GM12878 (cell line): ENCODE results near the gene OXA1L. TPM values are rescaled to one million over a fixed set of nuclear protein-coding genes. Genes with fewer than 3 reads are reported as not detected.
A peak's percentile ranks its signal among the peaks of the same experiment; 100 is the strongest.

Source experiments
- ATAC-seq: fragments of 200-7000 bp; cut with Tn5 transposase; 3 replicates; pipeline ENCODE4 v1.9.1; 2020; ENCODE audit warnings: mild to moderate bottlenecking, moderate library complexity
- BruUV-seq: library from RNA; stranded (reverse); fragments of 400-500 nt; replicated peaks from 2 replicates; lab custom pipeline; 2021; lab: Mats Ljungman, UMichigan
- CTCF ChIA-PET: fragments of 300-600 bp; sonication (Branson Sonifier 250); formaldehyde crosslinking; extraction: SDS; loops from one replicate; lab custom pipeline; 2021; ENCODE audit warnings: inconsistent platforms; lab: Yijun Ruan, JAX
- POLR2A ChIA-PET: fragments of 350-600 bp; formaldehyde crosslinking; extraction: SDS; loops from one replicate; lab custom pipeline; 2021; ENCODE audit warnings: inconsistent platforms; lab: Charles Lee
- RAD21 ChIA-PET: fragments of 300-600 bp; sonication (Branson Sonifier 250); formaldehyde crosslinking; loops from one replicate; lab custom pipeline; 2023; ENCODE audit warnings: antibody characterized with exemption; ENCODE audit not compliant: unreplicated experiment; lab: Charles Lee
- SMC1A ChIA-PET: fragments of 300-600 bp; sonication (Branson Sonifier 250); formaldehyde crosslinking; loops from one replicate; lab custom pipeline; 2023; ENCODE audit not compliant: unreplicated experiment, uncharacterized antibody; lab: Charles Lee
- DNase-seq: peaks from one replicate; pipeline ENCODE4 v3.0.0-alpha.2; 2011; ENCODE audit warnings: low read depth, low spot score
- FAIRE-seq: peaks from 3 replicates; lab custom pipeline; 2011; peaks lifted over from hg19 to GRCh38; lab: Jason Lieb, UNC
- H2AFZ ChIP-seq: 2 replicates; pipeline ENCODE4 v1.6.0; 2011; ENCODE audit warnings: low read depth, low read length, control low read depth; ENCODE audit not compliant: control insufficient read depth
- H3K27ac ChIP-seq: 2 replicates; pipeline ENCODE4 v1.5.1; 2011; ENCODE audit warnings: control low read depth; ENCODE audit not compliant: control insufficient read depth, insufficient read depth
- H3K27me3 ChIP-seq, 2 experiments: replicated peaks in 1 of 2; 2 replicates each; pipeline versions ENCODE4 v1.6.0 to v1.6.1; 2011; ENCODE audit warnings: low read length in 1 of 2; ENCODE audit not compliant: control insufficient read depth in 2 of 2, insufficient read depth in 2 of 2
- H3K36me3 ChIP-seq, 2 experiments: 2 replicates each; pipeline ENCODE4 v1.5.1; 2011; ENCODE audit warnings: low read length in 1 of 2; ENCODE audit not compliant: control insufficient read depth in 2 of 2, insufficient read depth in 2 of 2
- H3K4me1 ChIP-seq: 2 replicates; pipeline ENCODE4 v1.6.1; 2011; ENCODE audit warnings: mild to moderate bottlenecking, low read length, moderate library complexity, mixed read lengths; ENCODE audit not compliant: control insufficient read depth, insufficient read depth
- H3K4me2 ChIP-seq: 2 replicates; pipeline ENCODE4 v1.6.0; 2011; ENCODE audit warnings: control low read depth; ENCODE audit not compliant: control insufficient read depth, insufficient read depth
- H3K4me3 ChIP-seq: fragments of 200-600 bp; sonication (generic); 2 replicates; pipeline ENCODE4 v1.5.1; 2016
- H3K79me2 ChIP-seq: 2 replicates; pipeline ENCODE4 v1.6.0; 2011; ENCODE audit warnings: low read length; ENCODE audit not compliant: control insufficient read depth, insufficient read depth
- H3K9ac ChIP-seq: 2 replicates; pipeline ENCODE4 v1.8.0; 2011; ENCODE audit warnings: low read length, control low read depth, mixed read lengths; ENCODE audit not compliant: control insufficient read depth, insufficient read depth
- H3K9me3 ChIP-seq: replicated peaks from 3 replicates; pipeline ENCODE4 v1.5.1; 2011; ENCODE audit warnings: mild to moderate bottlenecking, low read length; ENCODE audit not compliant: control insufficient read depth, insufficient read depth
- H4K20me1 ChIP-seq: 2 replicates; pipeline ENCODE4 v1.6.0; 2011; ENCODE audit not compliant: control insufficient read depth, insufficient read depth
- BACH1 ChIP-seq: fragments of 450-650 bp; IDR thresholded peaks from 2 replicates; pipeline ENCODE4 v1.6.1; 2017; ENCODE audit warnings: mild to moderate bottlenecking, borderline replicate concordance
- CBX3 ChIP-seq: fragments of 200-600 bp; sonication (generic); IDR thresholded peaks from 2 replicates; pipeline ENCODE4 v1.6.1; 2016; ENCODE audit warnings: low read depth, borderline replicate concordance
- CREB1 ChIP-seq: IDR thresholded peaks from 2 replicates; pipeline ENCODE4 v1.6.1; 2012; ENCODE audit warnings: low read depth, mild to moderate bottlenecking, inconsistent platforms
- GATAD2B ChIP-seq: fragments of 450-650 bp; conservative IDR thresholded peaks from 2 replicates; pipeline ENCODE4 v1.6.1; 2017; ENCODE audit warnings: low read depth, mild to moderate bottlenecking, moderate library complexity
- IRF3 ChIP-seq: fragments of 450-650 bp; IDR thresholded peaks from 2 replicates; pipeline ENCODE4 v1.6.1; 2014; ENCODE audit warnings: mild to moderate bottlenecking
- JUND ChIP-seq: IDR thresholded peaks from 2 replicates; pipeline ENCODE4 v1.6.1; 2012; ENCODE audit warnings: low read depth, mild to moderate bottlenecking, low read length, improper control_type of control experiment, moderate library complexity
- NKRF ChIP-seq: fragments of 450-650 bp; conservative IDR thresholded peaks from 2 replicates; pipeline ENCODE4 v1.6.1; 2017; ENCODE audit warnings: mild to moderate bottlenecking, moderate library complexity
- NR2F1 ChIP-seq: fragments of 450-650 bp; conservative IDR thresholded peaks from 2 replicates; pipeline ENCODE4 v1.6.1; 2017; ENCODE audit warnings: mild to moderate bottlenecking
- RFX5 ChIP-seq: IDR thresholded peaks from 2 replicates; pipeline ENCODE4 v1.6.1; 2011; ENCODE audit warnings: low read depth, low read length, improper control_type of control experiment
- SKIL ChIP-seq: fragments of 450-650 bp; IDR thresholded peaks from 2 replicates; pipeline ENCODE4 v1.6.1; 2017; ENCODE audit warnings: mild to moderate bottlenecking, low read depth, inconsistent platforms; ENCODE audit not compliant: poor library complexity, severe bottlenecking
- SMARCA5 ChIP-seq: fragments of 450-650 bp; IDR thresholded peaks from 2 replicates; pipeline ENCODE4 v1.6.1; 2017; ENCODE audit warnings: mild to moderate bottlenecking
- TCF3 ChIP-seq: IDR thresholded peaks from 2 replicates; pipeline ENCODE4 v1.6.1; 2012; ENCODE audit warnings: low read depth, mild to moderate bottlenecking, low read length, borderline replicate concordance; ENCODE audit not compliant: insufficient read depth
- USF2 ChIP-seq: IDR thresholded peaks from 2 replicates; pipeline ENCODE4 v1.6.1; 2011; ENCODE audit warnings: low read depth, low read length, improper control_type of control experiment, borderline replicate concordance
- YBX1 ChIP-seq: fragments of 450-650 bp; IDR thresholded peaks from 2 replicates; pipeline ENCODE4 v1.6.1; 2016; ENCODE audit warnings: antibody characterized with exemption
- ZNF217 ChIP-seq: fragments of 450-650 bp; IDR thresholded peaks from 2 replicates; pipeline ENCODE4 v1.6.1; 2017; ENCODE audit warnings: antibody characterized with exemption, mild to moderate bottlenecking
- ZNF384 ChIP-seq: IDR thresholded peaks from 2 replicates; pipeline ENCODE4 v1.6.1; 2012; ENCODE audit warnings: low read depth, mild to moderate bottlenecking, low read length, improper control_type of control experiment, borderline replicate concordance
- whole genome bisulfite sequencing: methylation state at CpG from one replicate; pipeline ENCODE4 v1.1.6; 2016; ENCODE audit warnings: low lambda C conversion rate; ENCODE audit not compliant: insufficient replicate concordance, insufficient coverage; ENCODE audit errors: missing lambda C conversion rate; 5-methylcytosine and 5-hydroxymethylcytosine counted together
- in situ Hi-C: fragments of 300-500 bp; cut with MboI; formaldehyde crosslinking; loops from 9 replicates; pipeline ENCODE4 v1.14.3; 2018; ENCODE audit warnings: mixed read lengths
- intact Hi-C: fragments of 100-400 bp; cut with micrococcal nuclease; formaldehyde crosslinking; loops from one replicate; pipeline ENCODE4 v1.14.2; 2022; ENCODE audit not compliant: unreplicated experiment
- polyA plus RNA-seq, 11 experiments: library from polyadenylated mRNA; depleted of rRNA in 4 of 11; unstranded in 6 of 11; stranded (reverse) in 5 of 11; fragments of >200 nt; fragmentation: Nextera tagmentation in 4 of 11; fragmentation: Illumina TruSeq in 1 of 11; extraction: Ambion mirVana in 4 of 11; extraction: Trizol in 1 of 11; gene quantifications; 1 replicate in 1 of 11; 2 replicates in 10 of 11; pipeline versions ENCODE4 v1.2.1 to v1.2.3, GENCODE V29; 2011 to 2016; ENCODE audit warnings: inconsistent platforms in 2 of 11, missing spikeins in 2 of 11, low read depth in 1 of 11
- total RNA-seq, 4 experiments: library from RNA; depleted of rRNA in 3 of 4; stranded (reverse); fragments of >200 nt in 3 of 4; fragmentation: Illumina TruSeq in 1 of 4; extraction: Trizol in 1 of 4; gene quantifications; 2 replicates each; pipeline versions ENCODE4 v1.2.1 to v1.2.3, GENCODE V29; 2013 to 2021
- TF ChIP-seq, protein P1 (sequence below): fragments of 450-650 bp; IDR thresholded peaks from 2 replicates; pipeline ENCODE4 v1.6.1; 2016; ENCODE audit warnings: mild to moderate bottlenecking

The OXA1L gene
- total and polyA plus RNA-seq, 10 of the 15 experiments (the other 5 are each of a cell fraction or from before 2014, with no cell fraction given), result 105 to 289 (median 146) TPM

DNA sequence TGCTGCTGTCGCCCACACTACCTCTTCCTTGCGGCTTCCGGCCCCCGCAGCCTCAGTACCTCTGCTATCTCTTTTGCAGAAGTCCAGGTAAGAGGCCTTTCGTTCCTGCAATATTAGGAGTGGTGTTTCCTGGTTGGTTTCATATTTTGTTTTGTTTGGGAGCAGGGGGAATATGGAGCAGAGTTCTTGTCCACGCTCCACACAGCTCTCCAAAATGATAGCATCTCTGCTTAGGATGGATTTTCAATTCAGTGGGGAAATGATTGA, 768 bp downstream of the OXA1L start:
- H3K4me1 ChIP-seq, result no peaks in the 10 kb centered on the region; the same call in 1 of the 2 replicates
- peak overlapping the region; percentile 43 for H3K4me2 ChIP-seq
- H3K27ac ChIP-seq, result peak overlapping the region; percentile 98
- no peaks in the 10 kb centered on the region for H3K9me3 ChIP-seq
- H3K36me3 ChIP-seq, result peaks cover 22 to 29% of the 10 kb centered on the region in 2 experiments
- no peak; the same call in 2 of the 3 replicates for ATAC-seq
- FAIRE-seq, result no peak
- in situ Hi-C loops (no loop called here), intact Hi-C loops (loop anchor here (2.0 to 5.0 kb wide), 2 partner anchors 180 to 196 kb away; partner anchors contain the start of gene DAD1)
- 2% methylated on average over 6 of the region's 6 CpGs for WGBS
- H3K4me3 ChIP-seq, result peak overlapping the region; percentile 91
- DNase-seq, result no peak
- no TSS peak for BruUV-seq
- H2AFZ ChIP-seq, result no peak overlapping the region
- H3K27me3 ChIP-seq, result no peaks in the 10 kb centered on the region
- no peaks in the 10 kb centered on the region for H4K20me1 ChIP-seq
- ChIA-PET CTCF (interaction anchor here (1.1 to 5.5 kb wide), 11 partner anchors 10 to 197 kb away, joined by 4 to 36 read pairs (median 9); partner anchors contain the start of gene LRP10), SMC1A (interaction anchor here (1.0 to 5.4 kb wide), 12 partner anchors 16 to 383 kb away, joined by 4 to 51 read pairs (median 8); no protein-coding TSS in a partner anchor), RAD21 (interaction anchor here (0.6 to 4.5 kb wide), 12 partner anchors 18 to 160 kb away, joined by 3 to 31 read pairs (median 6); no protein-coding TSS in a partner anchor), POLR2A (interaction anchor here (0.9 to 1.9 kb wide), 8 partner anchors 14 to 207 kb away, joined by 3 to 10 read pairs (median 4); partner anchors contain the start of genes DAD1 and SLC7A7)
- peaks cover 33% of the 10 kb centered on the region for H3K79me2 ChIP-seq
- H3K9ac ChIP-seq, result peak overlapping the region; percentile 97
- no peak for TF ChIP-seq JUND
- TF ChIP-seq CBX3, result no peak
- TF ChIP-seq RFX5, result no peak
- TF ChIP-seq SKIL, result no peak
- no peak for TF ChIP-seq USF2
- TF ChIP-seq TCF3, result no peak
- no peak for TF ChIP-seq BACH1
- TF ChIP-seq ZNF217, result no peak
- TF ChIP-seq NR2F1, result no peak
- no peak for TF ChIP-seq GATAD2B
- no peak for TF ChIP-seq IRF3
- TF ChIP-seq NKRF, result no peak
- TF ChIP-seq SMARCA5, result no peak
- no peak for TF ChIP-seq YBX1
- 0 out of 2 replicates have a peak, but pooled peaks have one; percentile 17 for TF ChIP-seq CREB1
- no peak for TF ChIP-seq ZNF384
- TF ChIP-seq, protein P1, sequence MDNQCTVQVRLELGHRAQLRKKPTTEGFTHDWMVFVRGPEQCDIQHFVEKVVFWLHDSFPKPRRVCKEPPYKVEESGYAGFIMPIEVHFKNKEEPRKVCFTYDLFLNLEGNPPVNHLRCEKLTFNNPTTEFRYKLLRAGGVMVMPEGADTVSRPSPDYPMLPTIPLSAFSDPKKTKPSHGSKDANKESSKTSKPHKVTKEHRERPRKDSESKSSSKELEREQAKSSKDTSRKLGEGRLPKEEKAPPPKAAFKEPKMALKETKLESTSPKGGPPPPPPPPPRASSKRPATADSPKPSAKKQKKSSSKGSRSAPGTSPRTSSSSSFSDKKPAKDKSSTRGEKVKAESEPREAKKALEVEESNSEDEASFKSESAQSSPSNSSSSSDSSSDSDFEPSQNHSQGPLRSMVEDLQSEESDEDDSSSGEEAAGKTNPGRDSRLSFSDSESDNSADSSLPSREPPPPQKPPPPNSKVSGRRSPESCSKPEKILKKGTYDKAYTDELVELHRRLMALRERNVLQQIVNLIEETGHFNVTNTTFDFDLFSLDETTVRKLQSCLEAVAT, result no peak
